ENCODE results near the gene SPHK2.
"Not testable (repeated sequence)": the region's sequence is repeated elsewhere in the genome, so short reads cannot be mapped to it uniquely, and the experiment has no call there.

SPHK2 gene

GRCh38 chr19:48618916-48619691 is at the start of gene SPHK2, which contains the start of gene RPL18:
TSS of gene SPHK2 (plus strand) at chr19:48619506. CDS start at chr19:48620515, 1,009 bp downstream.
TSS of gene RPL18 (minus strand) at chr19:48619178. CDS start at chr19:48619143, 35 bp downstream.
- peak; percentile 99 for DNase-seq

GRCh38 chr19:48569814-48570213 is 49.5 kb upstream of the SPHK2 start:
- DNase-seq: no peak

GRCh38 chr19:48571378-48572162 is 47.7 kb upstream of the SPHK2 start:
- DNase-seq: no peak

- no peak for DNase-seq
These were observed 46.2 kb upstream of the SPHK2 start for GRCh38 chr19:48573163-48573505.

GRCh38 chr19:48575931-48576622 is 43.2 kb upstream of the SPHK2 start:
- DNase-seq: no peak

- not testable (repeated sequence) for DNase-seq
These were observed 41.4 kb upstream of the SPHK2 start for GRCh38 chr19:48577908-48578307.

- DNase-seq: no peak
These were observed 40.4 kb upstream of the SPHK2 start for GRCh38 chr19:48578891-48579290.

- DNase-seq: no peak
These were observed 37.1 kb upstream of the SPHK2 start for GRCh38 chr19:48582168-48582567.

- DNase-seq: no peak
These were observed 31.9 kb upstream of the SPHK2 start for GRCh38 chr19:48587387-48587786.

GRCh38 chr19:48588670-48589401 is 30.5 kb upstream of the SPHK2 start:
- peak; percentile 80 for DNase-seq

- DNase-seq: no peak
These were observed 28.3 kb upstream of the SPHK2 start for GRCh38 chr19:48591021-48591420.

- DNase-seq: no peak
These were observed 24.1 kb upstream of the SPHK2 start for GRCh38 chr19:48595171-48595570.

GRCh38 chr19:48595833-48596232 is 23.5 kb upstream of the SPHK2 start:
- DNase-seq: no peak

- DNase-seq: no peak
These were observed 23.1 kb upstream of the SPHK2 start for GRCh38 chr19:48596237-48596636.

- peak; percentile 70 for DNase-seq
These were observed 22.4 kb upstream of the SPHK2 start for GRCh38 chr19:48596679-48597465.

- DNase-seq: no peak
These were observed 20.2 kb upstream of the SPHK2 start for GRCh38 chr19:48598996-48599700.

- DNase-seq: no peak
These were observed 18.5 kb upstream of the SPHK2 start for GRCh38 chr19:48600679-48601417.

GRCh38 chr19:48603001-48603400 is 16.3 kb upstream of the SPHK2 start:
- DNase-seq: no peak

GRCh38 chr19:48603449-48603848 is 15.9 kb upstream of the SPHK2 start:
- no peak for DNase-seq

GRCh38 chr19:48603850-48604249 is 15.5 kb upstream of the SPHK2 start:
- no peak for DNase-seq
